HepG2 (cell line): ENCODE results near the gene METTL13. TPM values are rescaled to one million over a fixed set of nuclear protein-coding genes. Genes with fewer than 3 reads are reported as not detected.

Experiments used
- ZNF776 ChIP-seq: sonication (generic); formaldehyde crosslinking; IDR thresholded peaks from 2 replicates; pipeline ENCODE4 v1.4.0; 2020; ENCODE audit warnings: mild to moderate bottlenecking, missing genetic modification reagents
- polyA plus RNA-seq, 8 experiments: library from polyadenylated mRNA; depleted of rRNA in 3 of 8; stranded (reverse) in 7 of 8; unstranded in 1 of 8; fragments of >200 nt; fragmentation: Illumina TruSeq in 4 of 8; extraction: Trizol in 4 of 8; gene quantifications; 2 replicates each; pipeline versions ENCODE4 v1.2.1 to v1.2.3, GENCODE V29; 2011 to 2016; ENCODE audit warnings: low read depth in 4 of 8, missing spikeins in 1 of 8, mixed read lengths in 1 of 8; ENCODE audit not compliant: insufficient read depth in 1 of 8
- total RNA-seq, 5 experiments: library from RNA; depleted of rRNA; stranded (reverse); fragments of >200 nt; fragmentation: Illumina TruSeq; extraction: Trizol; gene quantifications; 2 replicates each; pipeline ENCODE4 v1.2.3, GENCODE V29; 2016; ENCODE audit warnings: low read depth in 1 of 5
- TF ChIP-seq, protein P1 (sequence below), 2 experiments: fragments of 450-650 bp in 1 of 2; sonication (generic) in 1 of 2; formaldehyde crosslinking in 1 of 2; IDR thresholded peaks; 2 replicates each; pipeline versions ENCODE4 v1.6.1 to v1.8.0; 2016 to 2022; ENCODE audit warnings: antibody characterized with exemption in 1 of 2, mild to moderate bottlenecking in 1 of 2, missing genetic modification reagents in 1 of 2

METTL13 gene
- total and polyA plus RNA-seq, 2 of the 13 experiments (the other 11 are each of a cell fraction or from before 2014, with no cell fraction given), result 18.6 to 22.8 TPM

DNA sequence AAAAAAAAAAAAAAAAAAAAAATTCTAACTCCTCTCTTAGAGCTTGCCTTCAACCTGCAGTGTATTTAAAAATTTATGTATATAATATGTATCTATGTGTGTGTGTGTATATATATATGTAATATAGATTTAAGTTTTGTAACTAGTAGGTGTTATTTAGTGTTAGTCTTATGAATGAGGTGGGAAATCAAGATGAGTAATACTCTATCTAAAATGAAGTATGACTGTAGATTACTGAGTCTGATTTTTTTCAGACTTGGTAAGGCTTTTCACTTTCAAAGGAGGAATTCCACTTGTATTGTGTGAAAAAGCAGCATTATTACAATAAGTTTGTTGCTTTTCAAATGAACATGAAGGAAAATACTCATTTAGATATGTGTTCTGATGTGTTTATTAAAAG lies 54.4 kb downstream of the METTL13 start (continued):
- TF ChIP-seq, protein P1, sequence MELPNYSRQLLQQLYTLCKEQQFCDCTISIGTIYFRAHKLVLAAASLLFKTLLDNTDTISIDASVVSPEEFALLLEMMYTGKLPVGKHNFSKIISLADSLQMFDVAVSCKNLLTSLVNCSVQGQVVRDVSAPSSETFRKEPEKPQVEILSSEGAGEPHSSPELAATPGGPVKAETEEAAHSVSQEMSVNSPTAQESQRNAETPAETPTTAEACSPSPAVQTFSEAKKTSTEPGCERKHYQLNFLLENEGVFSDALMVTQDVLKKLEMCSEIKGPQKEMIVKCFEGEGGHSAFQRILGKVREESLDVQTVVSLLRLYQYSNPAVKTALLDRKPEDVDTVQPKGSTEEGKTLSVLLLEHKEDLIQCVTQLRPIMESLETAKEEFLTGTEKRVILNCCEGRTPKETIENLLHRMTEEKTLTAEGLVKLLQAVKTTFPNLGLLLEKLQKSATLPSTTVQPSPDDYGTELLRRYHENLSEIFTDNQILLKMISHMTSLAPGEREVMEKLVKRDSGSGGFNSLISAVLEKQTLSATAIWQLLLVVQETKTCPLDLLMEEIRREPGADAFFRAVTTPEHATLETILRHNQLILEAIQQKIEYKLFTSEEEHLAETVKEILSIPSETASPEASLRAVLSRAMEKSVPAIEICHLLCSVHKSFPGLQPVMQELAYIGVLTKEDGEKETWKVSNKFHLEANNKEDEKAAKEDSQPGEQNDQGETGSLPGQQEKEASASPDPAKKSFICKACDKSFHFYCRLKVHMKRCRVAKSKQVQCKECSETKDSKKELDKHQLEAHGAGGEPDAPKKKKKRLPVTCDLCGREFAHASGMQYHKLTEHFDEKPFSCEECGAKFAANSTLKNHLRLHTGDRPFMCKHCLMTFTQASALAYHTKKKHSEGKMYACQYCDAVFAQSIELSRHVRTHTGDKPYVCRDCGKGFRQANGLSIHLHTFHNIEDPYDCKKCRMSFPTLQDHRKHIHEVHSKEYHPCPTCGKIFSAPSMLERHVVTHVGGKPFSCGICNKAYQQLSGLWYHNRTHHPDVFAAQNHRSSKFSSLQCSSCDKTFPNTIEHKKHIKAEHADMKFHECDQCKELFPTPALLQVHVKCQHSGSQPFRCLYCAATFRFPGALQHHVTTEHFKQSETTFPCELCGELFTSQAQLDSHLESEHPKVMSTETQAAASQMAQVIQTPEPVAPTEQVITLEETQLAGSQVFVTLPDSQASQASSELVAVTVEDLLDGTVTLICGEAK (IDR thresholded peaks at IDR 0.05), result no peak
- TF ChIP-seq, protein P1 (CRISPR knock-in tag; IDR thresholded peaks at IDR 0.05), result no peak
- TF ChIP-seq ZNF776 (CRISPR knock-in tag), result no peak
- TF ChIP-seq, all 625 proteins: peak for 0
